Measurements from ENCODE around the gene GABRR3. TPM values are rescaled to one million over a fixed set of nuclear protein-coding genes. Genes with fewer than 3 reads are reported as not detected.

The GABRR3 gene
- total RNA-seq, 1 donor, result not detected

GRCh38 chr3:98002717-98003116 lies 32.4 kb downstream of the GABRR3 start:
- no peak overlapping the region for H3K4me3 ChIP-seq (ENCODE audit: low read depth, low read length)
- DNase-seq (ENCODE audit: low read depth), result no peak
- TF ChIP-seq CTCF (IDR thresholded peaks at IDR 0.05; ENCODE audit: insufficient read depth, low read depth, low read length), result no peak

- no peak for DNase-seq (ENCODE audit: low read depth)
- TF ChIP-seq CTCF (IDR thresholded peaks at IDR 0.05; ENCODE audit: insufficient read depth, low read depth, low read length), result no peak
- no peak overlapping the region for H3K4me3 ChIP-seq (ENCODE audit: low read depth, low read length)
Measured at GRCh38 chr3:97999994-98000393, 35.1 kb downstream of the GABRR3 start.

- no peak overlapping the region for H3K4me3 ChIP-seq (ENCODE audit: low read depth, low read length)
- no peak for TF ChIP-seq CTCF (IDR thresholded peaks at IDR 0.05; ENCODE audit: insufficient read depth, low read depth, low read length)
- DNase-seq (ENCODE audit: low read depth), result no peak
Measured at GRCh38 chr3:97999103-97999502, 36.0 kb downstream of the GABRR3 start.

GRCh38 chr3:97996988-97997387 lies 38.1 kb downstream of the GABRR3 start:
- H3K4me3 ChIP-seq (ENCODE audit: low read depth, low read length), result no peak overlapping the region
- no peak for TF ChIP-seq CTCF (IDR thresholded peaks at IDR 0.05; ENCODE audit: insufficient read depth, low read depth, low read length)
- no peak for DNase-seq (ENCODE audit: low read depth)

- no peak for DNase-seq (ENCODE audit: low read depth)
- no peak overlapping the region for H3K4me3 ChIP-seq (ENCODE audit: low read depth, low read length)
- TF ChIP-seq CTCF (IDR thresholded peaks at IDR 0.05; ENCODE audit: insufficient read depth, low read depth, low read length), result no peak
Measured at GRCh38 chr3:97994328-97994945, 40.7 kb downstream of the GABRR3 start.

- no peak overlapping the region for H3K4me3 ChIP-seq (ENCODE audit: low read depth, low read length)
- no peak for DNase-seq (ENCODE audit: low read depth)
- TF ChIP-seq CTCF (IDR thresholded peaks at IDR 0.05; ENCODE audit: insufficient read depth, low read depth, low read length), result no peak
Measured at GRCh38 chr3:97993526-97993925, 41.6 kb downstream of the GABRR3 start.
